AG08395 (cell line): ENCODE data around the gene HS6ST1.

Experiments used
- DNase-seq: peaks from one replicate; pipeline ENCODE4 v3.0.0; 2012; ENCODE audit warnings: mixed read lengths, low spot score

HS6ST1 gene

DNA sequence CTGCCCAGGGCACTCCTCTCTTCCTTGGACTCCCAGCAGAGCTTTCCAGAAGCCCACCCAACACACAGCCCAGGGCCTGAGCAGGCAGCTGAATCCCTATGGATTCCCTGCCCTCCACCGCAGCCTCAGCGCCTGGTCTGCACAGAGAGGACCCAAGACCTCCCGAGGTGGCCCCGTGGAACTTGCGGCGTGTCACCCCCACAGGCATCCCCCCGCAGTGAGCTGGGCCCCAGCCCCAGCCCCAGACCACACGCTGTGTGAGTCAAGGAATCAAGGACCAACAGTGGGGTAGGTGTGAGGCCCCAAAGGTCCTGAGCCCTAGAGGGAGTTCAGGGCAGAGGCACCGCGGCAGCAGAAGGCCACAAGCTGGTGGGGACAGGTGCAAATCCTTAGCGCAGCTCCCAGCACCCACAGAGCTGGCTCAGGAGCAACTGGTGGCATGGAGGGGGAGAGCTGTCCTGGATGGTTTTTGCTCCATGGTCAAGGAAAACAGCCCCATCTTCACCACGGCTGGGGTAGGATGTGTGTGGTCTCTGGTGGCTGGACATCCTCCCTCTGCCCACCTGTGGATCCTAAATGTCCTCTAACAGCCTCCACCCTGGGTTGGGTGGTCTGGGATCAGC is 8.5 kb downstream of the HS6ST1 start:
- no peak for DNase-seq

DNA sequence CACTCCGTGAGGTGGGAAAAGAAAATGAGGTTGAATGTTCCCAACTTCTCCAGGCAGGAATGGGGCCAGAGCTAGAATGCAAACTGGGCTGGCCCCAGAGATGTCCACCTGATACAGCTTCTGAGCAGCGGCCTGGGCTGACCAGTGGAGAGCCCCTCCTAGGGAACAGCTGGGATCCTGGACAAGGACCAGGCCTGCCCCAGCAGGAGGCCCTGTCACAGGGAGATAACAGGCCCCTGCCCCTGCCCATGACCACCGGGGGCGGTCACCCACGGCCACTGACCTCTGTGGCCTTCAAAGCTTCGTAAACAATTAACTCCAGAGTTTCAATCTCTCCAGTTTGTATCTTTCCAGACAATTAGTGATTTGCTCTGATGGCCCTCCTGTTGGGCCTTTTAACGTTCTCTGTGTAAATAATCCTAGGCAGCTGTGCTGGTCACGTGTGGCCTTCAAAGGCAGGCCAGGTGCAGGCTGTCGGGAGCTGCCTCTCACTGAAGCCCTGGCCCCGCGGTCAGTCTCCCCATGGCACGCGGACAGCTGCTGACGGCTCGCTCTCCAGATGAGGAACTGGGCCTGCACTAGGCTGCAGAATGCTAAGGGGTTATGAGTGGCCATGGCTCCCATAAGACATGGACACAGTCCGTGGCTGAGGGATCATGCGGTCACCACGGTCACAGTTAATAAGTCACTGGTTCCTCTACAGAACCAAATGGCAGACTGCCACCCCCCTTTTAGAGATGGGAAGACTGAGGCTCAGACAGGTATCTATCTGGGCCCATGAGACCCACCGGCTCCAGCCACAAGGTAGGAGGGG is 9.2 kb downstream of the HS6ST1 start:
- DNase-seq: no peak

DNA sequence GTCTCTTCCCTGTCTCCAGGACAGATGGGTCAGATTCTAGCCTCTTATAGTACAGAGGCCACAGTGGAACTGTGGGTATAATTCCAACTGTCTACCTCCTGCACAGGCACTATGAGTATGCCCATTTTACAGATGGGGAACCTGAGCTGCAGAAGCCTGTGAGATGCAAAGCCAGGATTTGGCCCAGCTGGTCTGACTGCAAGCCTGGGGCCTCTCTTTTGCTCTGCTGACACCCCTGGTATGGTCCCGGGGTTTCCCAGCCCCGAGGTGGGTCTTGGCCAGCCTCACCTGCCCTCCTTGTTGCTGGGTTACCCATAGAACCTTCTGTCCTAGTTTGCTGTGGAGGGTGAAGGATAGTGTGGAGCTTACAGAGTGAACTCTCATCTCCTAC is 9.8 kb downstream of the HS6ST1 start:
- no peak for DNase-seq

DNA sequence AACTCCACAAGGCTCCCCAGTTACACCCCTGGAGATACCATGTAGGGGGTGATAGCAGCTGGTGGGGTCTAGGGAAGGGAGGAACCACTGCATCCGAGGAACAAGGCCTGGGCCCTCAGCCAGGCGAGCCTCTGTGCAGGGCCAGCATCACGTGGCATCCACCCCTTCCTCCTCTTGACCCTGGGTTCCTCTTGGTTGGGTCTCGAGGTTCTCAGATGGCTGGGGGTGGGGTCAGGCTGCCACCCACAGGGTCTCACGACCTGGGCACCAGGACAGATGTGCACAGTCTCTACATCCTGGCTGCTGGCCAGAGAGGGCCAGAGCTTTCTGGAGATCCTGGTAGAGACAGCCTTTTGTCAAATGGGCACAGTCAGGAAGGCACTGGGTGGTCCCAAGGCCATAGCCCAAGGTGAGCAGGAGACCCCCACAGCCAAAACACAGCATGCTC is 10.4 kb downstream of the HS6ST1 start:
- DNase-seq: no peak

DNA sequence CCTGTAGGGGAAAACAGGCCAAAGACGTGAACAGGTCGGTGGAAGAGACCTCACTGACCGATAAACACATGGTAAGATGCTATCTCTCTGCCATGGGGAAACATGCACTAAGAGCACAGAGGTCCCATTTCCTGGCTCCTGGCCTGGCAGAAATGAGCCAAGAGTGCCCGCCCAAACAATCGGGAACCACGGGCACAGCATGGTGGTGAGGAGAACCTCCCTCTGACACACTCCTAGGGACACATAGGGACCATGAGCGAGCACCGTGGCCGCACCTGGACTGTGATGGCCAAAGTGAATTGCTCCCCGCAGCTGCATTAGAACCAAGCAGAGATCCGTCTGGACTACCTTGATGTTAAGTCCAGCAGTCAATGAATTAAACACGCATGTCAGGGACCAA is 11.1 kb downstream of the HS6ST1 start:
- no peak for DNase-seq

DNA sequence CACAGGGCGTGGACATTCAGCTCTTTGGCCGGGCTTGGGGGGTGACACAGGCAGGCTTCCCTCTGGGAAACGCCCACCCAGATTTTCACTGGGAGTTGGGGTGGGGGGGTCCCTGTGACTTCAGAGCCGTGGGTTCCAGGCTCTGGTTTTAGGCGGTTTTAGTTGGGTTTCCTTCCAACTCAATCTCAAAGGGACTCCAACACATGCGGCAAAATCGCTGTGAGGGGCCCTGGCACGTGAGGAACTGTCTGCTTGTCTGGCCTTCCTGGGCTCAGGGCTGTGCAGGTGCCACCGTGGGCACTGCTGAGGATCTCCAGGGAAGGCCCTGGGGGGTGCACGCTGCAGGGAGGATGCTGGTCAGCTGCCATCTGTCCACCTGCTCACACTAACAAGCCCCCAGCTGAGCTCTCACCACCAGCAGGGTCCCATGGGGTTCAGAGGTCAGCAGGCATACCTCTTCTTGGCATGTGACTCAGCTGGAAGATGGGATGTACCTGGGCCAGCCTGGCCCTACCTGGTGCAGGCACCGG is 11.7 kb downstream of the HS6ST1 start:
- no peak for DNase-seq

DNA sequence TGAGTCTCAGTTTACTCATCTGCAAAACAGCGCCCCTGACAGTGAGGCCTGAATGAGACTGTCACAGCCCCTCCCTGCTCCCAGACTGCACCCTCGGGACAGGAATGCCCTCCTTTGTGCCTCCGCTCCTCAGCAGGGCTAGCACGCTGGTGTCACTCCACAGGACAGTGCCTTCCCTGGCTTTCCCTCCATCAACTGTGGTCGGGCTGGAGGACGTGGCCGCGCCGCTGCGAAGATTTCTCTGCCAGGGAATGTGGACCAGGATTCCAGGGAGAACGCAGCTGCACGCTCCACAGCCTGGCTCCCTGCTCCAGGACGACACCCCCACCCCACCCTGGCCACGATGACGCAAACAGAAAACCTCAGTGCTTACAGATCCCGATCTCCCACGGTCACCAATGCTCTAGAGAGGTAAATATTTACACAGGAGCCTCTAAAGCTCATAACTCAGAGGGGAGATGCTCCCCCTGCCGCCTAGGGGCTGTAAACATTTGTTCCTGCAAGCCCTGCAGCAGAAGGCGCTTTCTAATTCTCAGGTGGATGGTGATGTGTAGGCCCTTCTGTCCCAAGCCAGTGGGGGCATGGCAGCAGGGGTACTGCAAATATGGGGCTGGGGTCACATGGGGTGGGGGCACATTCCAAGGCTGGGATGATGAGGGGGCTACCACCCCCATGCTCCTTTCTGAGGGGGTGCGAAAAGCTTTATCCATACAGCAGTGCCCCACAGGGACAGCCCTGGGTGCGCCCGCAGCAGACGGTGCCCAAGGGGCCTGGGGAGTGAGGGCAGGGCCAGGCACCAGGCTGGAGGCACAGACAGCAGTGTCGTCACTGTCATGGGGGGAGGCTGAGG is 12.4 kb downstream of the HS6ST1 start:
- DNase-seq: peak; percentile 95

DNA sequence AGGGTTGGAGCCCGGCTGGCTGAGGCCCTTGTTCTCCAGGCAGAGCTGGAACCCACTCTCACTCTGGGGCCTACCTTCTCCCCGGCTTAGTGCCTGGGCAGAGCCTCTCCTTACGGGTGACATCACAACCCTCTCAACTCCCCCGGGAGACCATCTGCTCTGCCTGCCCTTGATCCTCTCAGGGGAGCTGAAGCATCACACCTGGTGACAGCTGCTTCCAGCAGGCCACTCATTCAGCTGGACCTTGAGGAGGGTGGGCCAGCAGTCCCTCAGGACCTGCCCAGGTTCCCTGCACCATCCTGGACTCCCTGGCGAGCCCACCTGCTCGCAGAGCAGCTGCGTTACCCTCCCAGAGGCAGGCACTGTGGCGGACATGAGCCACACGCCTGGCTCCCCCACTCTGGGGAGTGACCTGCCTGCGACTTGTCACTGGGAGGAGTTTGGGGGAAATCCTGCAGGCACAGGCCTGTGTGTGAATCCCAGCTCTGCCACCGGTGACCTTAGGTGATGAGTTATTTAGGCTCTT is 13.1 kb downstream of the HS6ST1 start:
- no peak for DNase-seq

DNA sequence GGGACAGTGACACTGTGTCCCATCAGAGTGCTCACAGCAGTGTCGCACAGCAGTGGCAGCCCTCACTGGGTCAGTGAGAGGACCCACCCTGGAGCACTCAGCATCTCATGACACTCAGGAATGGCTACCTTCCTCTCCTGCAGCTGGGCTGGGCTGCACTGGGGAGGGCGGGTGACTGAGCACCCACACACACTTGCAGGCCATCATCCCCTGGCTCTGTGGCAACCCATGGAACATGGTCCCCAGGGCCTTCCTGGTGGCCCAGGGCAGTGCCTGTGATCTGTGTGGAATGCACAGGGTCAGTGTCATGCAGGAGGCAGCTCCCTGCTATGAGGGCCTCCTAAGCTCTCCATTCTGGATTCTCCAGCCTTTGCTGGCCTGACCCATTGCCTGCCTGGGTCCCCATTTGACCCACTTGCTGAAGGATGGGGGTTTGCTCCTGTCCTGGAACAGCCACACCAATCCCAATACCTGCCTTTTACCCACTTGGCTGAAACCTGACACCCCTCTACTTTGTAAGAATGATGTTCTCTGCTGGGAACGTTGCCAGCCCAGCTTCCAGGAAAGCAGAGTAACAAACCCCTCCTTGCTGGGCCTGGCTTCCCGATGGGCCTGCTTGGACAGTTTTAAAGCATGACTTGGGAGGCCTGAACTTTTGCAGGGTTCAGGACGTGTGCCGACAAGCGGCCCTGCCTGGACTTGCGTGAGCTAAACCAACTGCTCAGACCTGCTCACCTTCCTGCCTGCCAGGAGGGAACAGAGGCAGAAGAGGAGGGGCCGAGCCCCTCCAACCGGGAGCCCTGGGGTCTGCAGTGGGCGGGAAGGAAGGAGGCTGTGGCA is 13.7 kb downstream of the HS6ST1 start:
- peak; percentile 68 for DNase-seq

DNA sequence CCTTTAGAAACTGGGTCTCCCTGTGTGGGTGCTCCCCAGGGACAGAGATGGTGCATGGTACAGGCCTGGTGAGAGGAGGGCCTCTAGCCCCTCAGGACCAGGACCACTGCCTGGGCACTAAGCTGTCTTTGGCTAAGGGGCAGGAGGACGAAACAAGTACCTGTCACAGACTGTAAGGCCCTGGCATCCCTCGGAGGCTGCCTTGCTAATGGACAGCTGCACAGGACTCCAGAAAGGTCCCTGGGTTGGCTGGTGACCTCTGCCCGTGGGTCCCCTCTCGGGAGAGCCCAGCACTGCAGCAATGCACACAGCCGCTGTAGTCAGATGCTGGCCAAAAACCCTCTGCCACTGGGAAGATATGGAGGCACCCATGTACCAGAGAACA is 14.3 kb downstream of the HS6ST1 start:
- no peak for DNase-seq

DNA sequence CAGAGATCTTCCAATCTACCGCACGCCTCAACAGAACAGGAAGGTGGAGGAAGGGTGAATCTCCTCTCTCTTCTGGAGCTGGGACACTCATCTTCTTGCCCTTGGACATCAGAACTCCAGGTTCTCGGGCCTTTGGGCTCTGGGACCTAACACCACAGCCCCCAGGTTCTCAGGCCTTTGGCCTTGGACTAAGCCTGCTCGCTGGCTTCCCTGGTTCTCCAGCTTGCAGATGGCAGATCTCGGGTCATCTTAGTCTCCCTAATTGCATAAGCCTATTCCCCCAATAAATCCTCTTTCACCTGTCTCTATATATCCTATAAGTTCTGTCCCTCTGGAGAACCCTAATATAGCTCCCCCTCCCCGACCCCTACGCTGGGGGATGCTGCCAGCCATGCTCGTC is 14.8 kb downstream of the HS6ST1 start:
- no peak for DNase-seq

DNA sequence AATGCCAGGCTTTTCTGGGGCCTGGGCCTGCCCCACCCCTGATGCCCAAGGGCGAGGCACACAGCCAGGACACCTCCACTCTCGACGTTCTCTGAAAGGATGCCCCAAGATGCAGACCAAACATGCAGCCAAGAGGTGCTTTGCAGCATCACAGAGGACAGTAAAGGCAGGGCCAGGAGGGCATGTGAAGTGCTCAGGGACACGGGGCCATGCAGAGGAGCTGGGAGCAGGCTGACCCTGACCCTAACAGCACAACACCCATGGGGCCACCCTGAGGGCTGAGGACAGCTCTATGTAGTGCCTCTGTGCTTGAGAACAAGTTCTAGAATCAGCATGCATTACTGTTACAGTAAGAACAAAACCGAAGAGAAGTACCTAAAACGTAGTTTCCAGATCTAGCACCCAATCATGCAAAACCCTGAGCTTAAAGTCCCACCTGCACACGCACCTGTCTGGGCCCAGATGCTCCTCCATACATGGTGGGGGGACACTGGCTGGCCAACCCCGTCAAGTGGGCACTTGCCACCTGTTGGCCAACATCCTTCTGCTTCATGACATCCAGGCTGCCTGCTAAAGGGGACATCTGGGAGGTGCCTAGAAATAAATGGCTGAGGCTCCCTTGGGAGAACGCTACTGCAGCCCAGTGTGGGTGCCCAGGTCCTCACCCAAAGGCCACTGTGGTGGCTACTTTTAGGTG is 15.4 kb downstream of the HS6ST1 start:
- DNase-seq: no peak

DNA sequence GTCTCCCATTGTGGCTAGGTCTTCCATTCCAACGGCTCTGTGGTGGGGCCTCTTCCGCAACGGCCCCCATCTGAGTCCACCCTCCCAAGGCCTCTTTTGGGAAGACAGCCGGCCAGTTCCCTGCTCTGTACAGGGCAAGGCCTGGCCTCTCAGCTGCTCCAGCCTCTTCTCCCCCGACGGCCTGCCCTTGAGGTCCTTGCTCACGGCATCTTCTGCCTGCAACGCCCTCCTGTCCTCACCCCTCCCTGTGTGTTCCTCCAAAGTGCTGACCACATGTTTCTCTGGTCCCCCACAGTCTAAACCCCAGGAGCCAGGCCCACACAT is 16.0 kb downstream of the HS6ST1 start:
- DNase-seq: no peak

DNA sequence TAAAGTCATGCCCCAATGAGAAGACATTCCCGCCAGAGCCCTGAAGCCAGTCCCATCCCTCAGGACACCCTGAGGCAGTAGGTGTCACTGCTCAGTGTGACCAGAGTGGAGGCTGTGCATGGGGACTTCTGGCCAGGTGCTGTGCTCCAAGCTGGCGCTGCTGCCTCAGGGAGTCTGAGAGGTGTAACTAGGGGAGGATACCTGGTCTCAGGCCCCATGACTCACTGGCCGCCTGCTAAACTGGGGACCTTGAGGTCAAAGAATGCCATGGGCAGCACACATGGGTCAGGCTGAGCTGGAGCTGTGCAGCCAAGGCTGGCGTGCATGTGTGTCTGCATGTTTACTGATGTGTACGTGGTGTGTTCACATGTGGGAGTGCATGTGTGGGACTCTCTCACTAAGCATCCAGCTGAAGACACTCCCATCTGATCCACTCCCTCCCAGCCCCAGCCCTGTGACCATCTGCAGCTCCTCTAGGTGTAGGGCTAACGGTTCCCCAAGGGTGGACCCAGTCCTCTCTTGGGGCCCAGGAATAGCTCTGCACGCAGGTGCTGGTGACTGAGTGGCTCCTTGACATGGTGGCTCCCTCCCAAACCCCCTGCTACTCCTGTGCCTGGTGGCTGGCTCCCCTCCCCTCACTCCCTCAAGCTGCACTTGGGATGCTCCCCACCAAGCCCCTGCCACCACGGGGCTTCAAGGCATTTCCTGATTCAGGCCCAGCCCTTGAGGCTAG is 16.5 kb downstream of the HS6ST1 start:
- no peak for DNase-seq

DNA sequence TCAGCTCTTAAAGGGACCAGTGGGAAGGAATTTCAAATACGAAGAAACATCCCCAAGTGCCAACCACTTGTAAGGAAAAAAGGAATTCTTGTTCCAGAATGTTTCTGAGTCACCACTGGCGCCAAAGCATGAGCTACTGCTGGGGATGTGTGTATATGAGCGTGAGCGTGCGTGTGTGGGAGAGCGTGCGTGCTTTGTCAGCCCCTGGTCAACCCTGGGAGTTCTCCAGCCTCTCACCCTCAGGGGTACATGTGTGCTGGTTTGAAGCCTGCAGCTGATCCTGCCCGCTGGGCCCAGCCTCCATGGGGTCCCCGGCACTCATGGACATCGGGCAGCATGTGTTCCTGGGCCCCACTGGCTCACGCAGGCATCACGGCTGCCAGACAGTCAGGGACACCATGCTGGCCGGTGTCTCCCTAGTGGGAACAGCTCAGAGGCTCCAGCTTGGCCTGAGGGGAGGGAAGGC is 17.1 kb downstream of the HS6ST1 start:
- DNase-seq: peak; percentile 95

DNA sequence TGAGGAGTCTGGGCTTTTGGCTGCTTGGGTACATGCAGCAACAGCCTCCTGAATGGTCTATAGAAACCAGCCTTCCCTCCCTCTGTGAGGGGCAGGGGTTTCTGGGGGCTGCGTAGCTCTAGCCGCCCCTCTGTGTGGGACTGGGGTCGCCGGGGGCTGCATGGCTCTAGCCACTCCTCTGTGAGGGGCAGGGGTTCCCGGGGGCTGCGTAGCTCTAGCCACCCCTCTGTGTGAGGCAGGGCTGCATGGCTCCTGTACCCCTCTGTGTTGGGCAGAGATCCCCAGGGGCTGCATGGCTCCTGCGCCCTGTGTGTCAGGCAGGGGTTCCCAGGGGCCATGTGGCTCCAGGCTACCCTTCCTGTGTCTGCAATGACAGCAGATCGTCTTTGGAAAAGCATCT is 17.6 kb downstream of the HS6ST1 start:
- DNase-seq: no peak

DNA sequence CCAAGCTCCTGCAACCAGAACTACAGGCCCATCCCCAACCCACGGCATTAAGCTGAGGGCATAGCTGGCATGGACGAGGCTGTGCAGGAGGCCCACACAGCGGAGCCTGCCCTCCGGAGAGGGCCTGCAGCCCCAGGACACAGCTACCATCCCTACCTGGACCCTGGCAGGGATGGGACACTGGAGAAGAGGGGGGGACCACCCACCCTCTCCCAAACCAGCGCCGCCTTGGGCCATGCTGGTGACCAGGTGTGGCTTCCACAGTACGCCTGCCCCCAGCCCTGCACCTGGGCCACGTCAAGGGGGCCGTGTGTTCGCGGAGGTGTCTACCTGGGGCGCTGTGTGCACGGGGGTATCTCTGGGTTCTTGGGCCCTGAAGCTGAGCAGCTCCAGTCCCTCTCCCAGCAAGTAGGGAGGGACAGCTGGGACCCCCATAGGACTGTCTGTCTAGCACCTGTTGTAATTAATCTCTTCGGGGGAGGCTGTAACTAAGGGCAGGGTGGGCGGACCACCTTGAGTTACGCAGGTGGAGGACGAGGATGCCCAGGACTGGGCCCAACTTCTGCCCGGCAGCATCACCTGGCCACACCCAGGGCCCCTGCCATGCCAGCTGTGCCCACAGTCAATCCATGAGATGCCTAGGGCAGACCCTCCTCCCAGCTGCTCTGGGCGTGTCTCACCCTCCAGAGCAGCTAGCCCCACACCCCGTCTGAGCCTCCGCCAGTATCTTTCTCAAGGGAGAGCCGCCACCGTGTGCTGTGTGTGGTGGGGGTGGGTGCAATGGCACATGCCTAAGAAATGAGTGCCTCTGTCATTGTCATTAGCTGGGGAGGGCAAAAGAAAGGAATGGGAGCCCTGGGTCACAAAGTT is 18.3 kb downstream of the HS6ST1 start:
- no peak for DNase-seq

DNA sequence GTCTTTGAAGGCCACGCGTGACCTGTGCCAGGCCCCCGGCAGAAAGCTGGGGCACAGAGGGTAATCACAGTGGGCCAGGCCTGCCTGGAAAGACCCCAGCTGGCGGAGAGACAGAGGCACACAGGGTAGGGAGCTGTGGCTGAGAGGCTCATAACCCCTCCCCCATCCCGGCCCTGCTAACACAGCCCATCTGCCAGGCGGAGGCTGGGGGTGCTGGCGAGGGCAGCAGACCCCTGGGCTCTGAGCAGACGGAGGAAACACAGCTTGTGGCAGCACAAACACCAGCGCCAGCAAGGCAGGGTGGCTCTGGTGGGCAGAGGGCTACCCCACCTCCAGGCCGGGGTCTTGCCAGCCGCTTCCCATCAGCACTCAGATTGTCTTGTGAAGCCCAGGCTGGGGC is 19.0 kb downstream of the HS6ST1 start:
- no peak for DNase-seq

DNA sequence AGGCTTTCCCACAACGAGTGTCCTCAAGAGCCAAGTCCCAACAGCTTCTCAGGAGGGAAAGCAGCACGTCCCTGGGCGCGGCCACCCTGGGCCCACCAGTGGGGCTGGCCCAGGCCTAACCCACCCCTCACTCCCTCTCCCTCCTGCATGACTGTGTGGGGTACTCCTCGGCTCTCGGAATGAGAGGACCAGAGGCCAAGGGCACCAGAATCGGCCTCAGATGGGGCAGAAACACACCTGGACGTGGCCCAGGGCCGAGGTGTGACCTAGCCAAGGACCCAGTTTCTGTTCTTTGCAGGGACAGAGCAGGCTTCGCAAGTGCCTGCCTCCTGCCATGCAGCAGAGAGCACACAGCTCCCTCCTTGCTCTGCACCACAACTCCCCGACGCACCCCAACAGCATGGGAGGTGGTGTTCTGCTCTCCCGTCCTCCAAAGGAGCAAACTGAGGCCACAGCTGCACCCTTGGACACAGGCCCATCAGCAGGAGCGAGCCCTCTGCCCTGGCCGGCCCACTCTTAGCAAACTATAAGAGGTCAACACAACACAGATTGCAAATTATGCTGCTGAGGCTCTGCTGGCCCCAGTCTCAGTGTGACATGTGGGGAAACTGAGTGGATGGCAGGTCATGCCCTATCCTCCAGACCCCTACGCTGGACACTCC is 19.7 kb downstream of the HS6ST1 start:
- DNase-seq: no peak
